Neural cell (in vitro differentiated cells): ENCODE data around the gene ZNF768. TPM values are rescaled to one million over a fixed set of nuclear protein-coding genes. Genes with fewer than 3 reads are reported as not detected.
A peak's percentile ranks its signal among the peaks of the same experiment; 100 is the strongest.

Experiments used
- H2AFZ ChIP-seq: fragments of 200-600, 300-800 bp; sonication (generic), shearing (Covaris generic); 2 replicates; pipeline ENCODE4 v1.6.0; 2014; ENCODE audit warnings: low read depth, mild to moderate bottlenecking, antibody characterized with exemption, low read length, moderate library complexity
- H3F3A ChIP-seq: fragments of 200-600 bp; shearing (Covaris generic); 2 replicates; pipeline ENCODE4 v1.6.1; 2016; ENCODE audit warnings: mild to moderate bottlenecking, moderate library complexity, mixed read lengths, antibody characterized with exemption, low read length; ENCODE audit not compliant: insufficient read depth, poor library complexity, severe bottlenecking
- H3K27ac ChIP-seq: fragments of 200-600, 300-800 bp; sonication (generic), shearing (Covaris generic); 2 replicates; pipeline ENCODE4 v1.5.1; 2014; ENCODE audit warnings: mild to moderate bottlenecking, low read length, moderate library complexity
- H3K27me3 ChIP-seq: fragments of 300-800, 200-600 bp; sonication (generic), shearing (Covaris generic); 2 replicates; pipeline ENCODE4 v1.6.0; 2014; ENCODE audit warnings: mild to moderate bottlenecking, low read depth, low read length, moderate library complexity; ENCODE audit not compliant: insufficient read depth
- H3K36me3 ChIP-seq: fragments of 300-800, 200-600 bp; sonication (generic), shearing (Covaris generic); 2 replicates; pipeline ENCODE4 v1.5.1; 2014; ENCODE audit warnings: mild to moderate bottlenecking, antibody characterized with exemption, low read length, moderate library complexity; ENCODE audit not compliant: insufficient read depth
- H3K4me2 ChIP-seq: fragments of 300-800, 200-600 bp; sonication (generic), shearing (Covaris generic); 2 replicates; pipeline ENCODE4 v1.6.0; 2014; ENCODE audit warnings: mild to moderate bottlenecking, low read length
- H3K4me3 ChIP-seq: fragments of 300-800, 200-600 bp; sonication (generic), shearing (Covaris generic); 2 replicates; pipeline ENCODE4 v1.5.1; 2014; ENCODE audit warnings: mild to moderate bottlenecking, low read length, moderate library complexity
- H3K79me2 ChIP-seq: fragments of 200-600 bp; shearing (Covaris generic); replicated peaks from 2 replicates; pipeline ENCODE4 v1.6.0; 2014; ENCODE audit warnings: mild to moderate bottlenecking, low read length, moderate library complexity; ENCODE audit not compliant: insufficient read depth
- H3K9ac ChIP-seq: fragments of 300-800, 200-600 bp; sonication (generic), shearing (Covaris generic); 2 replicates; pipeline ENCODE4 v1.6.1; 2016; ENCODE audit warnings: mild to moderate bottlenecking, low read length, mixed read lengths
- H3K9me2 ChIP-seq: fragments of 200-600 bp; shearing (Covaris generic); 2 replicates; pipeline ENCODE4 v1.6.1; 2016; ENCODE audit warnings: mild to moderate bottlenecking, low read length, mixed read lengths; ENCODE audit not compliant: insufficient read depth
- H3K9me3 ChIP-seq: fragments of 200-600, 300-800 bp; sonication (generic), shearing (Covaris generic); 2 replicates; pipeline ENCODE4 v1.6.1; 2016; ENCODE audit warnings: mild to moderate bottlenecking, mixed run types, low read length, moderate library complexity, mixed read lengths
- H4K20me1 ChIP-seq: fragments of 200-600 bp; shearing (Covaris generic); 2 replicates; pipeline ENCODE4 v1.6.1; 2016; ENCODE audit warnings: mild to moderate bottlenecking, mixed run types; ENCODE audit not compliant: insufficient read depth
- CTCF ChIP-seq: fragments of 450-650 bp; IDR thresholded peaks from 2 replicates; pipeline ENCODE4 v1.5.1; 2014; ENCODE audit warnings: antibody characterized with exemption, mild to moderate bottlenecking, moderate library complexity; ENCODE audit not compliant: poor library complexity, severe bottlenecking
- EP300 ChIP-seq: fragments of 450-650 bp; conservative IDR thresholded peaks from 2 replicates; pipeline ENCODE4 v1.6.1; 2014; ENCODE audit warnings: antibody characterized with exemption, mild to moderate bottlenecking, moderate library complexity; ENCODE audit not compliant: poor library complexity, severe bottlenecking
- EZH2 ChIP-seq: fragments of 200-600, 300-800 bp; shearing (Covaris generic), sonication (generic); IDR thresholded peaks from 2 replicates; pipeline ENCODE4 v1.6.1; 2014; ENCODE audit warnings: antibody characterized with exemption, low read length, borderline replicate concordance, mild to moderate bottlenecking; ENCODE audit not compliant: insufficient read depth, poor library complexity, severe bottlenecking
- MXI1 ChIP-seq: fragments of 450-650 bp; conservative IDR thresholded peaks from 2 replicates; pipeline ENCODE4 v1.6.1; 2014; ENCODE audit warnings: antibody characterized with exemption, mild to moderate bottlenecking; ENCODE audit not compliant: poor library complexity, severe bottlenecking
- POLR2AphosphoS5 ChIP-seq: IDR thresholded peaks from 2 replicates; pipeline ENCODE4 v1.6.1; 2012
- RAD21 ChIP-seq: fragments of 450-650 bp; conservative IDR thresholded peaks from 2 replicates; pipeline ENCODE4 v1.6.1; 2014; ENCODE audit warnings: antibody characterized with exemption, mild to moderate bottlenecking, moderate library complexity
- REST ChIP-seq: IDR thresholded peaks from 2 replicates; pipeline ENCODE4 v1.6.1; 2012; ENCODE audit warnings: borderline replicate concordance
- SMC3 ChIP-seq: fragments of 450-650 bp; conservative IDR thresholded peaks from 2 replicates; pipeline ENCODE4 v1.6.1; 2014; ENCODE audit warnings: antibody characterized with exemption, mild to moderate bottlenecking, moderate library complexity; ENCODE audit not compliant: poor library complexity
- TAF1 ChIP-seq: IDR thresholded peaks from 2 replicates; pipeline ENCODE4 v1.6.1; 2012; ENCODE audit warnings: low read depth
- polyA plus RNA-seq: library from polyadenylated mRNA; depleted of rRNA; stranded (reverse); fragments of >200 nt; gene quantifications from 2 replicates; pipeline ENCODE4 v1.2.3, GENCODE V29; 2014

The ZNF768 gene
- polyA plus RNA-seq, 1 donor from 2014 or later, result 54.4 TPM

- TF ChIP-seq MXI1 (no peak), EP300 (no peak), TAF1 (no peak)
Observed at GRCh38 chr16:30570636-30571444, 44.5 kb upstream of the ZNF768 start (continued).

GRCh38 chr16:30569746-30570635 is 43.6 kb upstream of the ZNF768 start:
- Histone ChIP-seq H3F3A (peaks cover 7% of the 10 kb centered on the region), H3K4me2 (no peak overlapping the region), H3K36me3 (no peaks in the 10 kb centered on the region), H3K4me3 (peak overlapping the region; percentile 43), H3K9me2 (no peaks in the 10 kb centered on the region), H3K9me3 (no peaks in the 10 kb centered on the region), H3K79me2 (no peaks in the 10 kb centered on the region), H3K27me3 (no peaks in the 10 kb centered on the region), H2AFZ (no peak overlapping the region), H3K27ac (peak overlapping the region; percentile 98), H4K20me1 (no peaks in the 10 kb centered on the region), H3K9ac (no peak overlapping the region)
- TF ChIP-seq SMC3 (no peak), REST (no peak), MXI1 (no peak), EP300 (no peak), POLR2AphosphoS5 (no peak), EZH2 (no peak), TAF1 (no peak), RAD21 (no peak), CTCF (no peak)
